Skeletal muscle tissue (tissue), 4 donors: ENCODE results near the gene ELMO1. TPM values are rescaled to one million over a fixed set of nuclear protein-coding genes. Genes with fewer than 3 reads are reported as not detected.

Experiments
- H3K27ac ChIP-seq: one replicate; pipeline ENCODE4 v1.7.0; 2013; ENCODE audit warnings: mild to moderate bottlenecking, low read depth, low read length, inconsistent platforms
- H3K27me3 ChIP-seq, 3 donors: one replicate each; pipeline ENCODE4 v1.7.0; 2013; ENCODE audit warnings: low read length in 3 of 3; ENCODE audit not compliant: control insufficient read depth in 3 of 3, insufficient read depth in 3 of 3
- H3K36me3 ChIP-seq, 3 donors: one replicate each; pipeline ENCODE4 v1.7.0; 2013; ENCODE audit warnings: low read length in 3 of 3; ENCODE audit not compliant: control insufficient read depth in 3 of 3, insufficient read depth in 3 of 3
- H3K4me1 ChIP-seq, 3 donors: one replicate each; pipeline ENCODE4 v1.7.0; 2013; ENCODE audit warnings: low read length in 3 of 3, mild to moderate bottlenecking in 3 of 3; ENCODE audit not compliant: control insufficient read depth in 3 of 3, insufficient read depth in 3 of 3
- H3K4me3 ChIP-seq, 3 donors: one replicate each; pipeline ENCODE4 v1.7.0; 2013; ENCODE audit warnings: low read length in 3 of 3
- H3K9ac ChIP-seq, 3 donors: one replicate each; pipeline ENCODE4 v1.7.0; 2013; ENCODE audit warnings: low read length in 3 of 3, mild to moderate bottlenecking in 3 of 3, moderate library complexity in 2 of 3, low read depth in 1 of 3
- H3K9me3 ChIP-seq, 3 donors: one replicate each; pipeline ENCODE4 v1.7.0; 2013; ENCODE audit warnings: low read length in 3 of 3; ENCODE audit not compliant: control insufficient read depth in 3 of 3
- total RNA-seq: library from RNA; depleted of rRNA; stranded (reverse); fragments of >200 nt; gene quantifications from one replicate; pipeline ENCODE4 v1.2.3, GENCODE V29; 2014
- donor health status: Osteomylitis.

Gene ELMO1
- total RNA-seq, 1 donor from 2014 or later, result 52.7 TPM

GRCh38 chr7:37471619-37472018 lies 23.0 kb upstream of the ELMO1 start:
- H3K4me3 ChIP-seq, result no peak overlapping the region
- no peaks in the 10 kb centered on the region for H3K27me3 ChIP-seq
- H3K36me3 ChIP-seq, result no peaks in the 10 kb centered on the region
- H3K9ac ChIP-seq, result no peak overlapping the region
- no peak overlapping the region for H3K27ac ChIP-seq
- H3K9me3 ChIP-seq, result no peaks in the 10 kb centered on the region
- H3K4me1 ChIP-seq, result no peaks in the 10 kb centered on the region

GRCh38 chr7:37467002-37467401 lies 18.3 kb upstream of the ELMO1 start:
- Histone ChIP-seq H3K9me3 (no peaks in the 10 kb centered on the region), H3K4me3 (no peak overlapping the region), H3K27me3 (no peaks in the 10 kb centered on the region), H3K4me1 (no peaks in the 10 kb centered on the region), H3K36me3 (no peaks in the 10 kb centered on the region), H3K9ac (no peak overlapping the region), H3K27ac (no peak overlapping the region)

GRCh38 chr7:37462138-37462537 lies 13.5 kb upstream of the ELMO1 start:
- Histone ChIP-seq H3K4me3 (no peak overlapping the region), H3K9ac (no peak overlapping the region), H3K9me3 (no peaks in the 10 kb centered on the region), H3K27ac (no peak overlapping the region), H3K36me3 (no peaks in the 10 kb centered on the region), H3K27me3 (no peaks in the 10 kb centered on the region), H3K4me1 (no peaks in the 10 kb centered on the region)

GRCh38 chr7:37455081-37455480 lies 6.4 kb upstream of the ELMO1 start:
- Histone ChIP-seq H3K9ac (no peak overlapping the region), H3K36me3 (no peaks in the 10 kb centered on the region)

GRCh38 chr7:37452346-37452745 lies 3.7 kb upstream of the ELMO1 start:
- peaks cover 5 to 9% (median 7%) of the 10 kb centered on the region in 3 donors for H3K4me1 ChIP-seq
- no peaks in the 10 kb centered on the region for H3K36me3 ChIP-seq
- H3K27me3 ChIP-seq, result peaks cover 2 to 15% (median 13%) of the 10 kb centered on the region in 3 donors
- H3K9ac ChIP-seq, result no peak overlapping the region
- no peak overlapping the region for H3K27ac ChIP-seq
- no peaks in the 10 kb centered on the region for H3K9me3 ChIP-seq
- no peak overlapping the region for H3K4me3 ChIP-seq

More at GRCh38 chr7:37455081-37455480, 6.4 kb upstream of the ELMO1 start:
- Histone ChIP-seq H3K4me3 (no peak overlapping the region), H3K9me3 (no peaks in the 10 kb centered on the region), H3K27ac (no peak overlapping the region), H3K27me3 (peaks cover 0 to 4% (median 3%) of the 10 kb centered on the region in 3 donors), H3K4me1 (no peaks in the 10 kb centered on the region)

GRCh38 chr7:37450035-37450434 lies 1.4 kb upstream of the ELMO1 start:
- Histone ChIP-seq H3K9me3 (no peaks in the 10 kb centered on the region), H3K36me3 (no peaks in the 10 kb centered on the region), H3K27me3 (peaks cover 2 to 21% (median 15%) of the 10 kb centered on the region in 3 donors), H3K27ac (no peak overlapping the region), H3K4me3 (no peak overlapping the region), H3K4me1 (peaks cover 5 to 12% (median 7%) of the 10 kb centered on the region in 3 donors), H3K9ac (no peak overlapping the region)

GRCh38 chr7:37449621-37450020 lies 957 bp upstream of the ELMO1 start:
- no peak overlapping the region for H3K9ac ChIP-seq
- H3K4me1 ChIP-seq, result peaks cover 5 to 12% (median 7%) of the 10 kb centered on the region in 3 donors
- H3K36me3 ChIP-seq, result no peaks in the 10 kb centered on the region
- H3K4me3 ChIP-seq, result peak overlapping the region in 1 of 3 donors; percentile 68
- H3K9me3 ChIP-seq, result no peaks in the 10 kb centered on the region
- H3K27ac ChIP-seq, result no peak overlapping the region
- peaks cover 2 to 21% (median 15%) of the 10 kb centered on the region in 3 donors for H3K27me3 ChIP-seq

GRCh38 chr7:37448011-37448635 lies 541 bp downstream of the ELMO1 start:
- peak overlapping the region; percentile 58 to 71 (median 67) for H3K9ac ChIP-seq
- peaks cover 2 to 21% (median 15%) of the 10 kb centered on the region in 3 donors for H3K27me3 ChIP-seq
- H3K4me3 ChIP-seq, result peak overlapping the region; percentile 65 to 68 (median 67)
- H3K9me3 ChIP-seq, result no peaks in the 10 kb centered on the region
- no peaks in the 10 kb centered on the region for H3K36me3 ChIP-seq
- peaks cover 5 to 12% (median 7%) of the 10 kb centered on the region in 3 donors for H3K4me1 ChIP-seq
- H3K27ac ChIP-seq, result peak overlapping the region; percentile 73

- Histone ChIP-seq H3K4me1 (peaks cover 11 to 13% (median 12%) of the 10 kb centered on the region in 3 donors), H3K27ac (no peak overlapping the region), H3K9ac (no peak overlapping the region), H3K4me3 (no peak overlapping the region), H3K27me3 (peaks cover 2 to 18% (median 15%) of the 10 kb centered on the region in 3 donors), H3K36me3 (no peaks in the 10 kb centered on the region), H3K9me3 (no peaks in the 10 kb centered on the region)
Measured at GRCh38 chr7:37446371-37446770, 2.3 kb downstream of the ELMO1 start.

- peaks cover 2 to 18% (median 15%) of the 10 kb centered on the region in 3 donors for H3K27me3 ChIP-seq
- H3K4me1 ChIP-seq, result peaks cover 11 to 16% (median 15%) of the 10 kb centered on the region in 3 donors
- no peak overlapping the region for H3K9ac ChIP-seq
- no peaks in the 10 kb centered on the region for H3K9me3 ChIP-seq
- no peak overlapping the region for H3K27ac ChIP-seq
- H3K4me3 ChIP-seq, result no peak overlapping the region
- no peaks in the 10 kb centered on the region for H3K36me3 ChIP-seq
Measured at GRCh38 chr7:37445790-37446189, 2.9 kb downstream of the ELMO1 start.
